WERI-Rb-1 (cell line): ENCODE measurements around the gene EYA3.

ENCODE experiments used
- DNase-seq: peaks from one replicate; pipeline ENCODE4 v3.0.0-alpha.2; 2020
- H3K27ac ChIP-seq: fragments of 250-450 bp; sonication (Bioruptor Pico); 2 replicates; pipeline ENCODE4 v1.5.1; 2020; ENCODE audit warnings: mild to moderate bottlenecking, moderate library complexity
- H3K27me3 ChIP-seq: fragments of 250-450 bp; sonication (Bioruptor Pico); 2 replicates; pipeline ENCODE4 v1.5.1; 2021; ENCODE audit warnings: mild to moderate bottlenecking, low read depth, moderate library complexity; ENCODE audit not compliant: insufficient read depth, severe bottlenecking
- H3K36me3 ChIP-seq: fragments of 250-450 bp; sonication (Bioruptor Pico); 2 replicates; pipeline ENCODE4 v1.5.1; 2020; ENCODE audit warnings: mild to moderate bottlenecking, moderate library complexity
- H3K4me3 ChIP-seq: 2 replicates; pipeline ENCODE4 v1.5.1; 2011; ENCODE audit warnings: low read depth, mild to moderate bottlenecking, control low read depth, low read length
- H3K9me3 ChIP-seq: fragments of 250-450 bp; sonication (Bioruptor Pico); 2 replicates; pipeline ENCODE4 v1.5.1; 2021; ENCODE audit warnings: mild to moderate bottlenecking, moderate library complexity; ENCODE audit not compliant: severe bottlenecking
- TF ChIP-seq, protein P1 (sequence below): IDR thresholded peaks from 2 replicates; pipeline ENCODE4 v1.5.1; 2011; ENCODE audit warnings: low read depth, mild to moderate bottlenecking, control low read depth, inconsistent platforms, low read length

Gene EYA3

GRCh38 chr1:27928216-27928954 is 160.0 kb downstream of the EYA3 start:
- H3K4me3 ChIP-seq, result no peak overlapping the region
- H3K27me3 ChIP-seq, result no peaks in the 10 kb centered on the region
- no peaks in the 10 kb centered on the region for H3K36me3 ChIP-seq
- H3K27ac ChIP-seq, result no peak overlapping the region
- H3K9me3 ChIP-seq, result no peaks in the 10 kb centered on the region
- TF ChIP-seq, protein P1, sequence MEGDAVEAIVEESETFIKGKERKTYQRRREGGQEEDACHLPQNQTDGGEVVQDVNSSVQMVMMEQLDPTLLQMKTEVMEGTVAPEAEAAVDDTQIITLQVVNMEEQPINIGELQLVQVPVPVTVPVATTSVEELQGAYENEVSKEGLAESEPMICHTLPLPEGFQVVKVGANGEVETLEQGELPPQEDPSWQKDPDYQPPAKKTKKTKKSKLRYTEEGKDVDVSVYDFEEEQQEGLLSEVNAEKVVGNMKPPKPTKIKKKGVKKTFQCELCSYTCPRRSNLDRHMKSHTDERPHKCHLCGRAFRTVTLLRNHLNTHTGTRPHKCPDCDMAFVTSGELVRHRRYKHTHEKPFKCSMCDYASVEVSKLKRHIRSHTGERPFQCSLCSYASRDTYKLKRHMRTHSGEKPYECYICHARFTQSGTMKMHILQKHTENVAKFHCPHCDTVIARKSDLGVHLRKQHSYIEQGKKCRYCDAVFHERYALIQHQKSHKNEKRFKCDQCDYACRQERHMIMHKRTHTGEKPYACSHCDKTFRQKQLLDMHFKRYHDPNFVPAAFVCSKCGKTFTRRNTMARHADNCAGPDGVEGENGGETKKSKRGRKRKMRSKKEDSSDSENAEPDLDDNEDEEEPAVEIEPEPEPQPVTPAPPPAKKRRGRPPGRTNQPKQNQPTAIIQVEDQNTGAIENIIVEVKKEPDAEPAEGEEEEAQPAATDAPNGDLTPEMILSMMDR, result no peak
- no peak for DNase-seq

GRCh38 chr1:27922272-27922671 is 166.1 kb downstream of the EYA3 start:
- H3K27me3 ChIP-seq, result no peaks in the 10 kb centered on the region
- TF ChIP-seq, protein P1, result no peak
- no peak overlapping the region for H3K27ac ChIP-seq
- no peak for DNase-seq
- H3K36me3 ChIP-seq, result no peaks in the 10 kb centered on the region
- H3K4me3 ChIP-seq, result no peak overlapping the region
- H3K9me3 ChIP-seq, result no peaks in the 10 kb centered on the region
